ENCODE data around the gene PI4KA. TPM values are rescaled to one million over a fixed set of nuclear protein-coding genes. Genes with fewer than 3 reads are reported as not detected.

The PI4KA gene
- total RNA-seq, 2 experiments from 2014 or later: 103 to 113 TPM

DNA sequence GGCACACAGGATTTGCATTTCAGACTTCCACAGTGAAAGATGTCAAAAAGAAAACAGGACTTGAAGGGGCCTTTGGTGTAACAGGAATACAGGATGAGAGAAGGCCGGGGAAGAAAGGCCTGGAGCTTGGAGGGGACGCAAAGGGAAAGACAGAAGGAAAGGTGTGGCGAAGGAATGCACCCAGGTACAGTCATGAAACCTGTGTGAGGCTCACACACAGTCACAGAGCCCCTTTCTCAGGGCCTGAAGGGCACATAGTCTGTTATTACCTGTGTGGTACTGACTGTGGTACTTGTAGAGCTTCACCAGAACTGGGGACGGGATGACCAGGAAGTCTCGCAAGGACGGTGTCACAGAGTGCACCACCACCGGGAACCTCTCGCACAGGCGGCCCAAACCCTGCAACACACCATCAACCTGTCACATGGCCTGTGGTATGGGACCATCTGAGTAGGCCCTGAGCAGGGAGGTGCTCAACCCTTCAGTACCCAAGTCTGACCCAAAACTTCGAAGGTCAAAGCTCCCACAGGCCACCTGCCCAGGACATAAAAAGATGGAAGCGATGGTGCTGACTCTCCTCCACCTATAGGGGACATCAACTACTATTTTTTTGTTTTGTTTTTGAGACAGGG, 55.6 kb downstream of the PI4KA start:
- Mint-ChIP-seq H3K36me3 (ENCODE audit: low read depth) (peaks cover 35% of the 10 kb centered on the region), H3K4me3 (no peak overlapping the region)

GRCh38 chr22:20802452-20802851, 56.2 kb downstream of the PI4KA start:
- H3K27ac Mint-ChIP-seq: no peak overlapping the region
- H3K27me3 Mint-ChIP-seq: no peaks in the 10 kb centered on the region
- no peaks in the 10 kb centered on the region for H3K9me3 Mint-ChIP-seq
- ChIA-PET CTCF (interaction anchor here (0.9 kb wide), 1 partner anchor 9 kb away, joined by 3 read pairs; no protein-coding TSS in a partner anchor), POLR2A (no interaction called here)
- H3K4me1 Mint-ChIP-seq: no peaks in the 10 kb centered on the region
- no peak overlapping the region for H3K4me3 Mint-ChIP-seq
- peaks cover 33% of the 10 kb centered on the region for H3K36me3 Mint-ChIP-seq (ENCODE audit: low read depth)
- no peak for DNase-seq

More for the DNA sequence above, 55.6 kb downstream of the PI4KA start:
- no peak overlapping the region for H3K27ac Mint-ChIP-seq
- POLR2A ChIA-PET: no interaction called here
- H3K9me3 Mint-ChIP-seq: no peaks in the 10 kb centered on the region
- CTCF ChIA-PET: interaction anchor here (0.9 kb wide), 1 partner anchor 8 kb away, joined by 3 read pairs; no protein-coding TSS in a partner anchor
- H3K4me1 Mint-ChIP-seq: no peaks in the 10 kb centered on the region
- H3K27me3 Mint-ChIP-seq: no peaks in the 10 kb centered on the region
- no peak for DNase-seq

- CTCF ChIA-PET: no interaction called here
- POLR2A ChIA-PET: no interaction called here
- no peak overlapping the region for H3K4me3 Mint-ChIP-seq
- DNase-seq: no peak
- peaks cover 23% of the 10 kb centered on the region for H3K36me3 Mint-ChIP-seq (ENCODE audit: low read depth)
- H3K4me1 Mint-ChIP-seq: no peaks in the 10 kb centered on the region
- no peak overlapping the region for H3K27ac Mint-ChIP-seq
- no peaks in the 10 kb centered on the region for H3K9me3 Mint-ChIP-seq
- no peaks in the 10 kb centered on the region for H3K27me3 Mint-ChIP-seq
These were observed 59.2 kb downstream of the PI4KA start for GRCh38 chr22:20799449-20799848.

GRCh38 chr22:20798974-20799373, 59.6 kb downstream of the PI4KA start:
- Mint-ChIP-seq H3K27ac (no peak overlapping the region), H3K36me3 (ENCODE audit: low read depth) (peaks cover 22% of the 10 kb centered on the region), H3K9me3 (no peaks in the 10 kb centered on the region), H3K27me3 (no peaks in the 10 kb centered on the region), H3K4me3 (no peak overlapping the region), H3K4me1 (no peaks in the 10 kb centered on the region)
- DNase-seq: no peak
- ChIA-PET CTCF (no interaction called here), POLR2A (no interaction called here)

GRCh38 chr22:20798218-20798617, 60.4 kb downstream of the PI4KA start:
- POLR2A ChIA-PET: no interaction called here
- CTCF ChIA-PET: interaction anchor here (0.6 to 1.7 kb wide), 2 partner anchors 11 to 12 kb away, joined by 3 to 4 read pairs; no protein-coding TSS in a partner anchor
- H3K27me3 Mint-ChIP-seq: no peaks in the 10 kb centered on the region
- H3K4me3 Mint-ChIP-seq: no peak overlapping the region
- peaks cover 21% of the 10 kb centered on the region for H3K36me3 Mint-ChIP-seq (ENCODE audit: low read depth)
- no peak overlapping the region for H3K27ac Mint-ChIP-seq
- H3K9me3 Mint-ChIP-seq: no peaks in the 10 kb centered on the region
- no peaks in the 10 kb centered on the region for H3K4me1 Mint-ChIP-seq
- DNase-seq: no peak

DNA sequence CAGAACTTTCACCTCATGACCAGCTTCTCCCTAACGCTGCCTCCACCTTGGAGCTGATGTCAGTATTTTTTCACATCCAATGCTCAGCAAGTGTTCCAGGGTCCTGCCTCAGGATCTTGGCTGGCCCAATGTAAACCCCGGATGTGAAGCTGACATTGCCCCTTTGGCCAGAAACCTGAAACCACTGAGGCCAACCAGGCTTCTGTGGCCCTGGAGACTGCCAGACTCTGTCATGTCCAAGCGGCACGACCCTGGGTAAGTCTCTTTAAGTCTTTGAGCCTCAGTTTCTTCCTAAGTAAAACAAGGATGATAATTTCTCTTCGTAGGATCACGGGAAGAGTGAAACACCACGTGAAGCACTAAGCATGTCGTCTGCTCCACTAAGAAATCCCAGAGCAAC, 61.9 kb downstream of the PI4KA start:
- Mint-ChIP-seq H3K36me3 (ENCODE audit: low read depth) (peaks cover 22% of the 10 kb centered on the region), H3K27me3 (no peaks in the 10 kb centered on the region), H3K9me3 (no peaks in the 10 kb centered on the region), H3K4me3 (no peak overlapping the region), H3K4me1 (no peaks in the 10 kb centered on the region), H3K27ac (no peak overlapping the region)
- ChIA-PET CTCF (no interaction called here), POLR2A (no interaction called here)
- DNase-seq: no peak

DNA sequence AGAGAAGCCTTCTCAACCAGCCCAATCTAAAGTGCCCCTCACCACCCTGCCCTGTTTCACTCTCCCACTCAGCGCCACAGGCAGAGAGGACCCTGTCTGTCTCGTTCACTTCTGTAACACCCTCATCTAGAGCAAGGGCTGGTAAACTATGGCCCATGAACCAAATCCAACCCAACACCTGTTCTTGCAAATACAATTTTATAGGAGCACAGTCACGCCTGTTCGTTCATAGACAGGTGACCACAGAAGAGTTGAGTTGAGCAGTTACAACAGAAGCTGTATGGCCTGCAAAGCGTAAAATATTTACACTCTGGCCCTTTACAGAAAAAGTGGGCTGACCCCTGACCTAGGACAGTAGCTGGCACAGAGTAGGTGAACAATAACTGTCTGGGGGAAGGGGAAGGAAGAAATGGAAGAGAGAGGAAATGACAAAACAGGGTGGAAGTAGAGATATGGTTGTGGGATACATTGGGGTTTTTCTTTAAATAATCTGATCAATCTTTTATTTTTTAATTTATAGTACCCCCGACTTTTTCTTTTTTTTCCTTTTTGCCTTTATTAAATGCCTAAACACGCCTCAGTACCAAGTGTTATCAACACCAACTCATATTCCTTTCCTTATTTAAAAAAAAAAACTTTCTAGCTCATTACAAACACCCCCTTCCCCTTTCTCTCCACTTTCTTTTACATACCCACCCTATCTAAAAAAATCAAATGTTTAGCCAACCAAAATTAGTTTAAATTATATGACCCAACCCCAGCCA, 63.8 kb downstream of the PI4KA start:
- DNase-seq: no peak
- Mint-ChIP-seq H3K27ac (no peak overlapping the region), H3K36me3 (ENCODE audit: low read depth) (peaks cover 27% of the 10 kb centered on the region), H3K9me3 (no peaks in the 10 kb centered on the region), H3K4me1 (no peaks in the 10 kb centered on the region), H3K27me3 (no peaks in the 10 kb centered on the region), H3K4me3 (no peak overlapping the region)
- ChIA-PET POLR2A (interaction anchor here (0.5 kb wide), 1 partner anchor 211 kb away, joined by 4 read pairs; no protein-coding TSS in a partner anchor), CTCF (no interaction called here)

GRCh38 chr22:20793748-20794649, 64.6 kb downstream of the PI4KA start:
- H3K36me3 Mint-ChIP-seq (ENCODE audit: low read depth): peaks cover 27% of the 10 kb centered on the region
- H3K4me3 Mint-ChIP-seq: no peak overlapping the region
- H3K27ac Mint-ChIP-seq: no peak overlapping the region
- H3K4me1 Mint-ChIP-seq: no peaks in the 10 kb centered on the region
- no peaks in the 10 kb centered on the region for H3K27me3 Mint-ChIP-seq
- CTCF ChIA-PET: interaction anchor here (0.5 to 1.5 kb wide), 2 partner anchors 10 to 68 kb away, joined by 3 read pairs; no protein-coding TSS in a partner anchor
- no peak for DNase-seq
- POLR2A ChIA-PET: no interaction called here
- H3K9me3 Mint-ChIP-seq: no peaks in the 10 kb centered on the region

DNA sequence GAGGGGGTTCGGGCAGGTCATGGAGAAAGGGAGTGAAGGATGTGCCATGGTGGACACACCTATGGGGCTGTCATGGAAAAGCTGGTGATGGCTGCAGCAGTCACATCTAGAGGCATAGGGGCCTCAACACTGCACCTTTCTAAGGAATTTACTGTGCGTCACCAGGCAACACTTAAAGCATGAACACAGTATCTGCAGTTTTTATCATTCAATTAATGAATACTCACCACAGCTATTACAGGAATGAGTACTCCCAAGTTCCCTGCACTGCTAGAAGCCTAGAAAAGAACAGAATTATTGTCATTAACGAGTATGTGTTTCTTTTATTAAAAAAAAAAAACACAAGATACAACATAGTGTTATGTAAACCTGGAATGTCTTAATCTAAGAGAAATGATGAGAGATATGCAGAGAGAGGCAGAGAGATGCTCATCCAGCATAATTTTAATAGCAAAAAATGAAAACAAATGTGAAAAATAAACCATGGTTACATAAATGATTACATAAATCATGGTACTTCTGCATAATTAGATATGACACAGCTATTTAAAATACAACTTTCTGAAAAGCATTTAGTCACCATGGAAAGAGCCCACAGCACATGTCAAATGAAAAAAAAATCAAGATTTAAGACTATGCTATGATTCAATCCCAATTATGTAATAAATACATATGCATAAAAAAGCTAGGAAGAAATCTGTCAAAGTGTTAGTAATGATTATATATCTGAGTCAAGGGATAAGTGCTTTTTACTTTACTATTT, 65.5 kb downstream of the PI4KA start:
- no peaks in the 10 kb centered on the region for H3K4me1 Mint-ChIP-seq
- H3K27me3 Mint-ChIP-seq: no peaks in the 10 kb centered on the region
- DNase-seq: no peak
- H3K9me3 Mint-ChIP-seq: no peaks in the 10 kb centered on the region
- no peak overlapping the region for H3K4me3 Mint-ChIP-seq
- no peak overlapping the region for H3K27ac Mint-ChIP-seq
- ChIA-PET POLR2A (no interaction called here), CTCF (interaction anchor here (0.5 to 1.5 kb wide), 2 partner anchors 11 to 67 kb away, joined by 3 read pairs; no protein-coding TSS in a partner anchor)
- H3K36me3 Mint-ChIP-seq (ENCODE audit: low read depth): peaks cover 32% of the 10 kb centered on the region

- no peaks in the 10 kb centered on the region for H3K9me3 Mint-ChIP-seq
- no peak overlapping the region for H3K4me3 Mint-ChIP-seq
- H3K4me1 Mint-ChIP-seq: no peaks in the 10 kb centered on the region
- ChIA-PET CTCF (interaction anchor here (1.5 kb wide), 1 partner anchor 12 kb away, joined by 3 read pairs; no protein-coding TSS in a partner anchor), POLR2A (no interaction called here)
- H3K27ac Mint-ChIP-seq: no peak overlapping the region
- H3K27me3 Mint-ChIP-seq: no peaks in the 10 kb centered on the region
- H3K36me3 Mint-ChIP-seq (ENCODE audit: low read depth): peaks cover 32% of the 10 kb centered on the region
- DNase-seq: no peak
These were observed 66.2 kb downstream of the PI4KA start for GRCh38 chr22:20792221-20792965.

GRCh38 chr22:20788627-20789344, 69.8 kb downstream of the PI4KA start:
- Mint-ChIP-seq H3K36me3 (ENCODE audit: low read depth) (peaks cover 21% of the 10 kb centered on the region), H3K4me3 (no peak overlapping the region), H3K4me1 (no peaks in the 10 kb centered on the region), H3K27me3 (no peaks in the 10 kb centered on the region), H3K27ac (no peak overlapping the region), H3K9me3 (no peaks in the 10 kb centered on the region)
- DNase-seq: no peak
- ChIA-PET POLR2A (no interaction called here), CTCF (no interaction called here)
